Breast epithelium (tissue), 4 donors: Measurements from ENCODE around the gene RNPS1. TPM values are rescaled to one million over a fixed set of nuclear protein-coding genes. Genes with fewer than 3 reads are reported as not detected.

Source experiments
- DNase-seq, 2 donors: peaks; one replicate each; pipeline ENCODE4 v3.0.0-alpha.2; 2019; ENCODE audit warnings: low spot score in 2 of 2
- H3K27ac ChIP-seq, 2 donors: fragments of 200-600 bp; sonication (generic) in 1 of 2; one replicate each; pipeline ENCODE4 v1.5.1; 2016 to 2019; ENCODE audit warnings: mild to moderate bottlenecking in 1 of 2
- H3K27me3 ChIP-seq, 2 donors: fragments of 200-600 bp; sonication (generic) in 1 of 2; one replicate each; pipeline versions ENCODE4 v1.5.1 to v1.6.0; 2017 to 2019; ENCODE audit warnings: control low read depth in 1 of 2, mild to moderate bottlenecking in 1 of 2
- H3K36me3 ChIP-seq: fragments of 200-600 bp; one replicate; pipeline ENCODE4 v1.5.1; 2019
- H3K4me1 ChIP-seq, 2 donors: fragments of 200-600 bp; sonication (generic); one replicate each; pipeline ENCODE4 v1.5.1; 2016 to 2019; ENCODE audit warnings: control low read depth in 1 of 2
- H3K4me3 ChIP-seq, 3 donors: fragments of 200-600 bp; sonication (generic); 1 replicate in 2 of 3; 2 replicates in 1 of 3; pipeline ENCODE4 v1.5.1; 2016 to 2019; ENCODE audit warnings: mild to moderate bottlenecking in 3 of 3, moderate library complexity in 2 of 3
- H3K9me3 ChIP-seq, 2 donors: fragments of 200-600 bp; sonication (generic) in 1 of 2; one replicate each; pipeline ENCODE4 v1.5.1; 2016 to 2019; ENCODE audit warnings: control low read depth in 1 of 2
- CTCF ChIP-seq, 3 donors: fragments of 450-650 bp; IDR thresholded peaks; one replicate each; pipeline ENCODE4 v1.5.1; 2016 to 2017; ENCODE audit warnings: antibody characterized with exemption in 3 of 3, mild to moderate bottlenecking in 3 of 3, moderate library complexity in 3 of 3
- POLR2A ChIP-seq: fragments of 450-650 bp; IDR thresholded peaks from one replicate; pipeline ENCODE4 v1.6.1; 2016; ENCODE audit warnings: antibody characterized with exemption, mild to moderate bottlenecking, moderate library complexity
- POLR2AphosphoS5 ChIP-seq, 3 donors: sonication (generic); formaldehyde crosslinking; IDR thresholded peaks; one replicate each; pipeline ENCODE4 v1.6.1; 2017; ENCODE audit warnings: antibody characterized with exemption in 3 of 3
- intact Hi-C: fragments of 100-400 bp; cut with DNase I; formaldehyde crosslinking; loops from one replicate; pipeline ENCODE4 v1.15.1; 2023; ENCODE audit warnings: low total_unique reads
- total RNA-seq, 3 donors: library from RNA; depleted of rRNA; stranded (reverse); fragments of >200 nt; gene quantifications; one replicate each; pipeline ENCODE4 v1.1.0, GENCODE V29; 2016

RNPS1 gene
- total RNA-seq, 3 donors from 2014 or later, result 93.1 to 107 (median 97.5) TPM

- peaks cover 18% of the 10 kb centered on the region for H3K36me3 ChIP-seq
- H3K4me3 ChIP-seq, result peak within 1 kb of the TSS; percentile 20 to 59 (median 34)
These were observed 31.4 kb downstream of the RNPS1 start, which contains the start of gene DNASE1L2 for GRCh38 chr16:2236337-2237101. Gene DNASE1L2 (plus strand): TSS chr16:2236444. CDS start chr16:2236817, 373 bp downstream.

GRCh38 chr16:2235695-2236336 is 32.1 kb downstream of the RNPS1 start:
- DNase-seq, result no peak
- H3K27ac ChIP-seq, result no peak overlapping the region
- H3K4me3 ChIP-seq, result peak overlapping the region in 1 of 3 donors; percentile 59
- intact Hi-C loops, result no loop called here
- H3K36me3 ChIP-seq, result peaks cover 24% of the 10 kb centered on the region
- H3K9me3 ChIP-seq, result no peaks in the 10 kb centered on the region
- no peaks in the 10 kb centered on the region for H3K27me3 ChIP-seq
- TF ChIP-seq CTCF (IDR thresholded peaks at IDR 0.05) (no peak), POLR2A (no peak), POLR2AphosphoS5 (IDR thresholded peaks at IDR 0.05) (no peak)
- H3K4me1 ChIP-seq, result peaks cover 6 to 14% of the 10 kb centered on the region in 2 donors

More at GRCh38 chr16:2236337-2237101, 31.4 kb downstream of the RNPS1 start, which contains the start of gene DNASE1L2:
- TF ChIP-seq POLR2A (no peak), POLR2AphosphoS5 (IDR thresholded peaks at IDR 0.05) (no peak), CTCF (IDR thresholded peaks at IDR 0.05) (no peak)
- intact Hi-C loops, result no loop called here
- Histone ChIP-seq H3K27me3 (no peaks in the 10 kb centered on the region), H3K9me3 (no peaks in the 10 kb centered on the region), H3K4me1 (peaks cover 6 to 14% of the 10 kb centered on the region in 2 donors), H3K27ac (no peak within 1 kb of the TSS)
- DNase-seq, result no peak

- intact Hi-C loops, result no loop called here
- no peak for TF ChIP-seq CTCF (IDR thresholded peaks at IDR 0.05)
- no peak for TF ChIP-seq POLR2A
- no peak for TF ChIP-seq POLR2AphosphoS5 (IDR thresholded peaks at IDR 0.05)
- H3K9me3 ChIP-seq, result no peaks in the 10 kb centered on the region
- no peak for DNase-seq
- H3K36me3 ChIP-seq, result peaks cover 24% of the 10 kb centered on the region
- H3K27me3 ChIP-seq, result no peaks in the 10 kb centered on the region
- no peak overlapping the region for H3K4me3 ChIP-seq
- no peak overlapping the region for H3K27ac ChIP-seq
- H3K4me1 ChIP-seq, result peaks cover 6 to 14% of the 10 kb centered on the region in 2 donors
These were observed 32.7 kb downstream of the RNPS1 start for GRCh38 chr16:2235234-2235651.

- H3K27ac ChIP-seq, result no peak overlapping the region
- H3K27me3 ChIP-seq, result no peaks in the 10 kb centered on the region
- peaks cover 24% of the 10 kb centered on the region for H3K36me3 ChIP-seq
- H3K4me3 ChIP-seq, result no peak overlapping the region
- peaks cover 6 to 14% of the 10 kb centered on the region in 2 donors for H3K4me1 ChIP-seq
- DNase-seq, result no peak
- intact Hi-C loops, result no loop called here
- TF ChIP-seq POLR2AphosphoS5 (IDR thresholded peaks at IDR 0.05) (no peak), CTCF (IDR thresholded peaks at IDR 0.05) (no peak), POLR2A (no peak)
- H3K9me3 ChIP-seq, result no peaks in the 10 kb centered on the region
These were observed 33.1 kb downstream of the RNPS1 start for GRCh38 chr16:2234813-2235170.
